CD4-positive, alpha-beta T cell treated with Interleukin-1 beta for 1 hour (primary cell): Measurements from ENCODE around the gene MIEF2.
"Not testable (repeated sequence)": the region's sequence is repeated elsewhere in the genome, so short reads cannot be mapped to it uniquely, and the experiment has no call there.

Experiments used
- DNase-seq, 2 donors: peaks; one replicate each; pipeline ENCODE4 v3.0.0-alpha.2; 2020 to 2022

Gene MIEF2, protein sequence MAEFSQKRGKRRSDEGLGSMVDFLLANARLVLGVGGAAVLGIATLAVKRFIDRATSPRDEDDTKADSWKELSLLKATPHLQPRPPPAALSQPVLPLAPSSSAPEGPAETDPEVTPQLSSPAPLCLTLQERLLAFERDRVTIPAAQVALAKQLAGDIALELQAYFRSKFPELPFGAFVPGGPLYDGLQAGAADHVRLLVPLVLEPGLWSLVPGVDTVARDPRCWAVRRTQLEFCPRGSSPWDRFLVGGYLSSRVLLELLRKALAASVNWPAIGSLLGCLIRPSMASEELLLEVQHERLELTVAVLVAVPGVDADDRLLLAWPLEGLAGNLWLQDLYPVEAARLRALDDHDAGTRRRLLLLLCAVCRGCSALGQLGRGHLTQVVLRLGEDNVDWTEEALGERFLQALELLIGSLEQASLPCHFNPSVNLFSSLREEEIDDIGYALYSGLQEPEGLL

DNA sequence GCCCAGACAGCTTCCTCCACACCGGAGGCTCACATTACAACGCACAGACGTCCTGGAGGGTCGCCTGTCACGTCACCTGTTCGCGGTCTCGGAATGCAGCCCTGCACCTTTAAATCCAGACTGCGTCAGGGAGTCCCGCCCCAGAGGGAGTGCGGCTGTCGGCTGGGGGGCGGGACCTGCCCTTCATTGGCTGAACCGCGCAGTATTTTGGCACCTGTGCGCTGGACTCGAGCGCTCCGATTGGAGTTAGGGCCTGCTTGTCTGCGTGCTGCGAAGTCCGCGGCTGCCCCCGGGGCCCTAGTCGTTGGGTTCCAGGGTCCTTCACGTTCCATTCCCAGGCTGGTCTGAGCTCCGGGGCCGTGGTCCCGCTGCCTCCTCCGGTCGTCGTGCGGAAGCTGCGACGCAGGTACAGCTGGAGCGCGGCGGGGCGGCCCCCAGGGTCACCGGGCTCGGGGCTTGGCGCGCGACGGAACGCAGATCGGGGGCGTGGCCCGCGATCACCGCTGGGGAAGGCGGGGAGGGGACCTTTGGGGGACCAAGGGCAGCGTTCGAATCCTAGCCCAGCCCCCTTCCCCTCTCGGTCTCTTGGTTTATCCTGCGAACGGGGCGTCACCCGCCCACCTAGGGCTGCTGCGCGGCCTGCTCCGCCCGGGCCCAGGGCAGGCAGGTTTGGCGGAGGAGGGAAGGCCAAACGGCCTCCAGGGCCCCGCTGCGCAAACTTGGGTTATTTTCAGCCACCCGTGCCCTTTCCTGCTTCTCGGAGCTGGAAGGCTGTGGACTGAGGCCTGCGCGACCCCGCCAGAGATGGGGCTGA, at the start of gene MIEF2:
Gene MIEF2 (plus strand): TSS at position 331 of the 814 bp plus-strand sequence. CDS start 2,059 bp downstream, outside the sequence.
- DNase-seq: peak; percentile 92 to 93

DNA sequence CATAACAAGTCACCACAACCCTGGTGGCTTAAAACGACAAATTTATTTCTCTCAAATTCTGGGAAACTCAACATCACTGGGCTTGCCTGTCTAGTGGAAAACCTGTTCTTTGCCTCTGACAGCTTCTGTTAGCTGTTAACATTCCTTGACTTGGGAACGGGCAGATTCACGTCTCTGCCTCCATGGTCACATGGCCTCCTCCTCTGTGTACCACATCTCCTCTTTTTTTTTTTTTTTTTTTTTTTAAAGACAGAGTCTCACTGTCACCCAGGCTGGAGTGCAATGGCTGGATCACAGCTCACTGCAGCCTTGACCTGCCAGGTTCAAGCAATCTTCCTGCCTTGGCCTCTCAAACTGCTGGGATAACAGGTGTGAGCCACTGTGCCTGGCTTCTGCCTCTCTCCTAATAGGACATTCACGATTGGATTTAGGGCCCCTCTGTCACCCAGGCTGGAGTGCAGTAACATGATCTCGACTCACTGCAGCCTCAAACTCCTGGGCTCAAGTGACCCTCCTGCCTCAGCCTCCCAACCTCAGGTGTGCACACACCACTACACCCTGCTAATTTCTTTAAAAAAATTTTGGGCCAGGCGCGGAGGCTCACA, 46.7 kb upstream of the MIEF2 start:
- DNase-seq: no peak

DNA sequence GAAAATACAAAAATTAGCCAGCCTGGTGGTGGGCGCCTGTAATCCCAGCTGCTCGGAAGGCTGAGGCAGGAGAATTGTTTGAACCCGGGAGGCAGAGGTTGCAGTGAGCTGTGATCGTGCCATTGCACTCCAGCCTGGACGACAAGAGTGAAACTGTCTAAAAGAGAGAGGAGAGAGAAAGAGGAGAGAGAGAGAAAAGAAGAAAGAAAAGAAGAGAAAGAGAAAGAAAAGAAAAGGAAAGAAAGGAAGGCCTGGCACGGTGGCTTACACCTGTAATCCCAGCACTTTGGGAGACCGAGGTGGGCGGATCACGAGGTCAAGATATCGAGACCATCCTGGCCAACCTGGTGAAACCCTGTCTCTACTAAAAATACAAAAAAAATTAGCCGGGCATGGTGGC, 43.6 kb upstream of the MIEF2 start:
- DNase-seq: not testable (repeated sequence)

DNA sequence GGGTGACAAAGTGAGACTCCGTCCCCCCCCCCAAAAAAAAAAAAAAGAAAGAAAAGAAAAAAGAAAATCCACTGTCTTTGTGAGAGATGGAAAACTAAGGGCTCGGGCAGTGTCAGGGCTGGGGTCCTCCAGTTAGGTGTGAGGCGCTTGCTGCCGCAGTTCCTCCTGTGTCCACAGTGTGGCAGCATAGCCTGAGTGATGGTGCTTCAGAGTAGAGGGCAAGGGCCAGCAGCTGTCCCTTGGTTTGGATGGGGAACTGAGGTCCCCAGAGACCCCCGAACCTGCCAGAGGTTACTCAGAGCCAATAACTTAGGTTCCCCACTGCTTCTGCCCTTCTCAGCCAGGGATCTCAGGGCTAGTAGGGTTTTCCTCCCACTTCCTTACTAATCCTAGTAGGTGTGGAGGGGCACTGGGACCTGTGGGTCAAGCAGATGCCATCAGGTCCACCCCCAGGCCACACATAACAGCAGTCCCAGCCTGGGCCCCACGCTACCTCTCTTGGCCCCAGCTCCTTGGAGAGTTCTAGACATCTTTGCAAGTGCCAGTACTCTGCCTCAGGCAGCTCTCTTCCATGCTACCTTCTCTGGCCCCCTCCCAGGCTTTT, 42.9 kb upstream of the MIEF2 start:
- DNase-seq: peak; percentile 73 to 76

DNA sequence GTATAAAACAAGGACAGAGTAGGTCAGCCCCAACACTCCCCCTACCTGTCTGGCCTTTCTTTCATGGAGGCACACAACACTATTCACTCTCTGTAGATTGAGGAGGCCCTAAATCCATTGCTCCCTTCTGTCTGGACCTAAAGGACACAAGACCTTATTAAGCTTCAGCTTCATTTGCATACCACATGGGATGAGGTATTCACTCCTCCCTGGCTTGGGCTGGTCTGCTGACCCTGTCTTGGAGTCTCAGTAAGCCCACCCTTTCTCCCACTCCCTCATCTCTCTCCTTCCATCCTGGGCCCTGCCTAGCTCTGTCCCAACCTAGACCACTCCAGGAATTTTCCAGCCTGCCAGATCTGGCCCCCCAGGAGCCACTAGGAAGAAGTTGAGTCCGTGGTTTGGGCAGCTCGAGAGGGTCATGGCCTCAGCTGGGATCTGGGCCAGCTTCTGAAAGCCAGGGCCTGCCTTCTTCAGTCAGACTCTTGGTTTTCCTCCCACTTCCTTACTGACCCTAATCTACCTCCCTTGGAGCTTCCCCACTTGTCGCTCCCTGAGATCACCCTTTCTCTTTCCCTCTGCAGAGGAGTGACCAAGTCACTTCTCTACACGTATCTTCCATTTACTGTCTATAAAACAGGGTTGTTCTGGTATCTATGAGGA, 41.6 kb upstream of the MIEF2 start:
- no peak for DNase-seq

DNA sequence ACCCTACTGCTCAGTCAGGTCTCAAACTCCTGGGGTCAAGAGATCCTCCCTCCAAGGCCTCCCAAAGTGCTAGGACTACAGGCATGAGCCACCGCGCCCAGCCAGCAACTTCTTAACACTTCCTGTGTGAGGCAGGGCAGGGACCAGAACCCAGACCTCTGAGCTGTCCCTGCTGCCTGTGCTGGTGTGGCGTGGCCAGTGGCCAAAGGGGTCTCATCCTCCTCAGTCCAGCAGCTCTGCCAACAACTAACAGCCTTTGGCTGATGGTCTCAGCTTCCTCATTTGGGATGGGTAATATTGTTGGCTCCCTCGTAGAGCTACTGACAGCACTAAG, 36.4 kb upstream of the MIEF2 start:
- DNase-seq: no peak

DNA sequence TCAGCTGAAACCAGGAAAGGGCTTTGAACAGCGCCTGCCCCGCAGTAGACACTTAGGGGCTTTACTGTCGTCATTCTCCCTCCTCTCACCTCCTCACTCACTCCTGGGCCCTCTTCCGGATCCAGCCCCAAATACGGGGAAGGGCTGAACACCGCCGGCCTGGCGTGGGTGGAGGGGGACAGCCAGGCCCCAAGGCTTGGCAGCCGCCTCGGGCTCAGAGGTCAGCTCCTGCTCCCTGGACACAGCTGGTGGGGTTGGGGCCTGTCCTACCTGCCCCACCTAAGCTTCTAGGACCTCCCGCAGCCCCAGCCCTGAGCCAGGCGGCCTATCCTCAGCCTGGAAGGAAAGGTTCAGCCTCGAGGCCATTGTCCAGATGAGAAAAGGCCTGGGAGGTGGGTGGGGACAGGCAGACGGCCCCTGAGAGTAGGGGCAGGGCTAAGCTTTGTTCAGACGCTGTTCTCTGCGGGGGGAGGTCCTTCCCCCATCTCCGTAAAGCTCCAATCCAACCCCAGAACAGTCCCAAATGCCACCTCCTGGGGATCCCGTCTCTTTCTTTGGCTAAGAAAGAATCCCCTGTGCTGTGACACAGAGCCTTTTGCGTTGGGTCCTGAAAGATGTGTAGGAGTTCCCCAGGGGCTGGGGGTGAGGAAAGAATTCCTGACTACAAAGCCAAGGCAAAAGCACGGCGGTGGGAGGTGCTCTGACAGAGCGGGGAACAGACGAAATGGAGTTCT, 35.9 kb upstream of the MIEF2 start:
- no peak for DNase-seq

DNA sequence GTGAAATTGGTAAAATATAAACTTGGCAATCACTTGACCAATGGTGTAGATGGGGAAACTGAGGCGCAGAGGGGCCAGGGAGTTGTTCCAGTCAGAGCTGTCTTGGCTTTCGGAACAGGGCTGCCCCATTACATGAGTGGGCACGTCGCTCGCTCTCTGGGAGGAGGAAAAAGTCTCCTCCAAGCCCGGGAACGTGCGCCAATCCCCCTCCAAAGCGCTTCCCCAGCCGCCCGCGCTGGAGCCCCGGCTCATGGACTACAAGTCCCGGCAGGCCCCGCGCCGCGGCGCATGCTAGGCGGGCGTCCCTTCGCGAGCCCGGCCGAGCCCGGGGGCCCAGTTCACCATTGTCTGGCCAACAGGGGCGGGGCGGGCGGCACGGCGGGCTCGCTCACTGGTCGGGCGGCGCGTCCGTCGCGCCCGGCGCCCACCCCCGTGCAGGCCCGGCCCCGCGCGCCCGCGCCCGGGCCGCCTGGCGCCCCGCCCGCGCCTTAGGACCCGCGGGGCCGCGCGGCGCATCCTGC, 35.3 kb upstream of the MIEF2 start, which contains the start of gene LLGL1:
Gene LLGL1 (plus strand): TSS at position 515 of the 521 bp plus-strand sequence. CDS start 48 bp downstream, outside the sequence.
- peak; percentile 96 for DNase-seq

DNA sequence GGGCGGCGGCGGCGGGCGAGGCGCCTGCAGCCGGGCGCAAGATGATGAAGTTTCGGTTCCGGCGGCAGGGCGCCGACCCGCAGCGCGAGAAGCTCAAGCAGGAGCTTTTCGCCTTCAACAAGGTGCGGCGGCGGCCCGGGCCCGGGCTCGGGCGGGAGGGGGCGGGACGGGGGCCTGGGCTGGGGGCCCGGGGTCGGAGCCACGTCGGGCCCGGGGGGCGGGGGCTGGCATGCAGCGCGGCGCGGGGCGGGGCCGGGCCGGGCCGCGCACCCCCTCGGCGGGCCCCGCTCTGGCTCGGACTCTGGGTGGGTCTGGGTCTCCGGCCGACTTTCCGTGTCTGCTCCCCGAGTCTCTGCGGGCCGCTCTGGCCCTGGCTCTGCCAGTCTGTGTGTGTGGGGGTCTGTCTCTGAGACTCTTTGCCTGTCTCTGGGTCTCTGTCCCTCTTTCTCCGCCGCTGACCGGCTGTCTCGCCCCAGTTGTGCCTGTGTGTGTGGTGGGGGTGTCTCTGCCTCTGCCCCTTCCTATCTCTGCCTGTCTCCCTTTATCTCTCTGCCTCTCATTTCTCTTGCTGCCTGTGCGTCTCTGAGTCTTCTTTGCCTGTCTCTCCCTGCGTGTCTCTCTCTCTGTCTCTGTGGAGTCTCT, 34.7 kb upstream of the MIEF2 start:
- DNase-seq: no peak

DNA sequence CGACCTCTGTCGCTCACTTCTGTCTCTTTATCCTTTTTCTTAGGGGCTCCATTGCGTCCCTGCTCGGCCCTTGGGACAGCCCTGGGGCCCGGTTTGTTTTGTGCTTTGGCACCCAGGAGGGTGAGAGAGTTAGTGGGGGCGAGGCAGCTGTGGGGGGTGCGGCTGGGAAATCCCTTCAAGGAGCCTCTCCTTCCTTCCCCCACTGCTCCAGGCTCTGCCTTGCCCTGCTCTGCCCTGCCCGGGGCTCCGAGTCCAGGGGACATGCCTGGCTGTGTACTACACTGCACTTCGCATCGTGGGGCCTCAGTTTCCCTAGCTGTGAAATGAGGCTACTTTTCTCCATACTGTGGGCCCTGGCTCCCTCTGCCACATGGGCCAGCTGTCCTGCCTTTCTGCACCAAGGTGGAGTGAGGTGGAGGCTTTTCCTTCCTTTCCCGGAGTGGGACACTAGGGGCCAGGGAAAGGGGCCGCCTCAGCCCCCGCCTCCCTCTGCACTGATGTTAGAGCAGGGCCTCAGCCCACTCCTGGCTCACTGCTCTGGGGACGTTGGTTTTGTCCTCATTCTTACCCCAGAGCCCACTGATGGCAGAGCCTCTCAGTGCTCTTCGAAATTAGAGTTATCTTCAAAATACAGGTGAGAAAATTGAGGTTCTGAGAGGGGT, 34.0 kb upstream of the MIEF2 start:
- no peak for DNase-seq

DNA sequence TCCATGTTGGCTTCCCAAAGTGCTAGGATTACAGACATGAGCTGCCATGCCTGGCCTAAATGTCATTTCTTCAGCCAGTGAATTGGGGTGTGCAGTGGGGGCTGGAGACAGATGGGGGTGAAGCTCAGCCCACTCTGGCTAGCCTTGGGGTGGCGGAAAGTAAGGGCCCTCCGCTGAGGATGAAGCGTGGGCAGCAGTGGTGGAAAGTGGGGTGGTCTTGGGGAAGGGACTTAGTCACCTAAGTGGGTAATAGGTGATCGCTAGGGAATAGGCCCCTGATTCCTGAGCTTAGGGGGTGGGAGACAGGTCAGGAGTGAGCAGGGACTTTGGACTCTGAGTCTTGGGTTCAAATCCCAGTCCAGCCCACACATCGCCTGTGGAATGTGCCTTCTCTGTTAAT, 32.8 kb upstream of the MIEF2 start:
- DNase-seq: no peak

DNA sequence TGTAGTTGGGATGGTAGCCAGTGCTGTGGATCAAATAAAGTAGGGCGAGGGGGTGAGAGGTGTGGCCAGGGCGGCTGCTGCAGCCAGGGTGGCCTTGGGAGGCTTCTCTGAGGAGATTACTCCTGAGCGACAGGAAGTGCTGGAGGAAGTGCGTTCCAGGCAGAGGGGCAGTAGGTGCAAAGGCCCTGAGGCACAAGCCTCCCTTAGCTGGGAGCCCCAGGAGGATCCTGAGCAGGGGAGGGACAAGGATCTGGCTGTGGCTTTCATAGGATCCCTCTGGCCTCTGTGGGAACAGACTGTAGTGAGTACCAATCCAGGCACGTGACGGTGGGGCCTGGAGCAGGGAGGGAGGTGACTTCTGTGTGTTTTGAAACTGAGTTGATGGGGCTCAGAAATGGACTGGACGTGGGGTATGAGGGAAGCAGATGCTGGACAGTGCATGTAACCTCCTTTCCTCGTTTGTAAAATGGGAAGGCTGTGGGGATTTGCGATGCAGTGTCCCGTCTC, 32.2 kb upstream of the MIEF2 start:
- DNase-seq: no peak

DNA sequence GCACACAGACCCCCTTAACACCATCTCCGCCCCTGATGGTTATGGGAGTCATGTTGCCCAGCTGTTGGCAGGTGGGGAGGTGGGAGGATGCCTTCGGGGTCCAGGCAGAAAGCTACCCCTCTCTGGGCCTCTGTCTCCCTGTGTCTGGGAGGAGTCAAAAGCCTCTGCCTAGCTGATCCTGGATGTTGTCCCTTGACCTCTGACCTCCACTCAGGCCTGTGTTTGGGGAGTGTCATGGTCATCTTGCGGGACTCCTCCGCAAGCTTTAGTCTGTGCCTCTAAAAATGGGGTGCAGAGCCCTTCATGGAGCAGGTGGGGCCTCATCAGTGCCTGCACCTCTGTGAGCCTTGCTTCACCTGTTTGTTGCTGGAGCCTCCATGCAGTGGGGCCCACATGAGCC, 31.2 kb upstream of the MIEF2 start:
- no peak for DNase-seq

DNA sequence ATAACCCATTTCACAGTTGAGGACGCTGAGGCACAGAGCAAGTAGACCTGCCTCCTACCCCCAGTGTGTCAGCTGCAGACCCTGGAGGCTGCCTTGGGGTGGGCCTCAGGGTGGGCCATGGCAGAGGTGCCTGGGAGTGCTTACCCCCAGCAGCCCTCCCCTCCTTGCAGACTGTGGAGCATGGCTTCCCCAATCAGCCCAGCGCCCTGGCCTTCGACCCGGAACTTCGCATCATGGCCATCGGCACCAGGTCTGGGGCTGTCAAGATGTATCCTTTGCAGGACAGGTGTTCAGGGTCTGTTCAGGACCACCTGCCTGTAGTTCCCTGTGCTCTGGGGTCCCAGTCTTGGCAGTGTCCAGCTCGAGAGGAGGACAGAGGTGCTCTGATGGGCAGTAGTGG, 30.7 kb upstream of the MIEF2 start:
- DNase-seq: no peak

DNA sequence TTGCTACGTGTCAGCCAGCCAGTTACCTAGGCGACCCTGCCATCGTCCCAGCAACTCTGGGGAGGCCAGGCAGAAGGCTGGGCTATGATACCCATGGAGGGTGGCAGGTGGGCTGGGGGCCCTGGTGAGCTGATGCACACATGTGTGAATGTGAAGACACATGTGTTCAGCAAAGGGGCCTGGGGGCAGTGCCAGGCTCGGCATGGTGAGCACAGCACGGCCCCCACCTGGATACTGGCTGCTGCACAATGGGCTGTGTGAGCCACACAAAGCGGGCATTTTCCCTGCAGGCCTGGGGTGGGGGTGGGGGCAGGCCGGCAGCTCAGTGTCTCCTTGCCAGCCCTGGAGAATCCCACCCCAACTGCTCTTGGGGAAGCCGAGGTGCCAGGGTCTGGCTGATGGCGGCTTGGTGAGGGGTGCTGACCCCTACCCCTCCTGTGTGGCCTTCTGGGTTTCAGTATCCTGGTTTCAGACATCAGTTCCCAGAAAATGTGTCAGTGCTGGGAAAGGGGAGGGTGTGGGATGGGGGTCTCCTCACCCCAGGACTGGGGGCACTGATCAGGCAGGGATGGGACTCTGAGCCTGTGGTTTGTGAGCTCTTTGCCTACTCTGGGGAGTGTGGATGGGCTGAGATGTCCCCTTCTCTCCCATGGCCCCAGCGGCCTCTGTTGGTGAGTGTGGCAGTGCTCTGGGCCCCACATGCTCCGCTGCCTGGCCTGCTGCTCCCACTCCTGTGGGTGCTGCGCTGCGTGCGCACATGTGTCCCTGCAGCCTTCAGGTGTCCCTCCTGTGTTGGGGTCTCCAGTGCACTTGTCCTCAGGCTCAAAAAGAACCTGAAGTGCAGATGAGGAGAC, 29.9 kb upstream of the MIEF2 start:
- no peak for DNase-seq

DNA sequence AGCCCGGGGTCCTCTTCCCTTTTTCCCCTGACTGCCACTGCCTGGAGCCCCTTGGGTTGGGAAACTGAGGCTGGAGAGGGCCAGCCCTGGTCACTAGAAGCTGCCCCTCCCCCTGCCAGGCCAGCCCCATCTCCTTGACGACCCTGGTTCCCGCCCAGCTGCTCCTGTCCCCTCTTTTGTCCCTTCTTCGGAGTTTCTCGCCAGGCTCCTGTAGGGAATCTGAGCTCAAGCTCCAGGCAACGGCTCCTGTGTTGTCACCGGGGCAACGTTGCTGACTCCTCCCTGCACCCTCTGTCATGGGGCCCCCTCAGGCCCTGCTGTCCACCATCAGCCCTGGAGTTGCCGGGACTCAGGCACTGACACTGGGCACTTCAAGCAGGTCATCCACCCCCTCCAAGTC, 29.3 kb upstream of the MIEF2 start:
- no peak for DNase-seq

DNA sequence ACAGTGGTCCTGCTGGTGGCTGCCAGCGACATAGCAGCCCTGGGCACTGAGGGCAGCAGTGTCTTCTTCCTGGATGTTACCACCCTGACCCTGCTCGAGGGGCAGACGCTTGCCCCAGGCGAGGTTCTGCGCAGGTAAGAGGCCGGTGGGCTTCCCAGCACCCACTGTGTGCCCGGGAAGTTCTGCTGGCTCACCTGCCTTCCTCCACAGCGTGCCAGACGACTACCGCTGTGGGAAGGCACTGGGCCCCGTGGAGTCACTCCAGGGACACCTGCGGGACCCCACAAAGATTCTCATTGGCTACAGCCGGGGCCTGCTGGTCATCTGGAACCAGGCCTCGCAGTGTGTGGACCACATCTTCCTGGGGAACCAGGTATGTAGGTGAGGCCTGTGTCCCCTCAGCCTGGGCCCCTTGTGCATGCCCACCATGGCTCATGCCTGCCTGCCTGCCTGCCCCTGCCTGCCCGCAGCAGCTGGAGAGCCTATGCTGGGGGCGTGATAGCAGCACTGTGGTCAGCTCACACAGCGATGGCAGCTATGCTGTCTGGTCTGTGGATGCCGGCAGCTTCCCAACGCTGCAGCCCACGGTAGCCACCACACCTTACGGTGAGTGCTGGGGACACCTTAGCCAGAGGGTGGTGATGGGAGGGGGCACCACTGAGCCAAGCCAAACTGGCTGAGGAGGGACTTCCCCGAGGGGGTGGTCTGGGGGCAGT, 26.5 kb upstream of the MIEF2 start:
- DNase-seq: no peak

DNA sequence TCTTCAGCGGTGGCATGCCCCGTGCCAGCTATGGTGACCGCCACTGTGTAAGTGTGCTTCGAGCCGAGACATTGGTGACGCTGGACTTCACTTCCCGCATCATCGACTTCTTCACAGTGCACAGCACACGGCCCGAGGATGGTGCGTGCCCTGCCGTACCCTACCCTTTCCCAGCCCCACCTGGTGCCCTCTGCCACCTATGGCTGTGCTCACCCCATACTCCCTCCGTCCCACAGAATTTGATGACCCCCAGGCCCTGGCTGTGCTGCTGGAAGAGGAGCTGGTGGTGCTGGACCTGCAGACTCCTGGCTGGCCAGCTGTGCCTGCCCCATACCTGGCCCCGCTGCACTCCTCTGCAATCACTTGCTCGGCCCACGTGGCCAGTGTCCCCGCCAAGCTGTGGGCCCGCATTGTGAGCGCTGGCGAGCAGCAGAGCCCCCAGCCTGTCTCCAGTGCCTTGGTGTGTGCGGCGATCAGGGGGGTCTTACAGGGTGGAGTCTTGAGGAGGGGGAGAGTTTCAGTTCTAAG, 25.5 kb upstream of the MIEF2 start:
- DNase-seq: no peak
